Naive thymus-derived CD4-positive, alpha-beta T cell (primary cell): Measurements from ENCODE around the gene CAND2. TPM values are rescaled to one million over a fixed set of nuclear protein-coding genes. Genes with fewer than 3 reads are reported as not detected.

Source experiments
- ATAC-seq: fragments of 150-1000 bp; cut with Tn5 transposase; 2 replicates; pipeline ENCODE4 v1.10.0; 2021; ENCODE audit warnings: mild to moderate bottlenecking, moderate library complexity
- CTCF ChIA-PET: fragments of 350-600 bp; sonication (Branson Sonifier 250); formaldehyde crosslinking; loops from one replicate; lab custom pipeline; 2021; ENCODE audit warnings: antibody characterized with exemption; lab: Charles Lee
- POLR2A ChIA-PET: fragments of 350-600 bp; sonication (Branson Sonifier 250); formaldehyde crosslinking; loops from one replicate; lab custom pipeline; 2021; ENCODE audit warnings: antibody characterized with exemption, inconsistent platforms; lab: Charles Lee
- DNase-seq, 9 donors: peaks; one replicate each; pipeline versions ENCODE4 v3.0.0 to v3.0.0-alpha.2; 2020 to 2022; ENCODE audit warnings: mixed read lengths in 1 of 9
- H3K27ac ChIP-seq: one replicate; pipeline ENCODE4 v1.7.0; 2013; ENCODE audit warnings: mild to moderate bottlenecking, low read depth, low read length, moderate library complexity
- H3K27me3 ChIP-seq, 2 donors: one replicate each; pipeline ENCODE4 v1.7.0; 2013; ENCODE audit warnings: low read length in 2 of 2, mild to moderate bottlenecking in 2 of 2, moderate library complexity in 2 of 2; ENCODE audit not compliant: control insufficient read depth in 2 of 2, insufficient read depth in 2 of 2
- H3K36me3 ChIP-seq, 3 experiments: 1 replicate in 2 of 3; 2 replicates in 1 of 3; pipeline ENCODE4 v1.7.0; 2013; ENCODE audit warnings: low read length in 3 of 3, mild to moderate bottlenecking in 3 of 3, moderate library complexity in 1 of 3; ENCODE audit not compliant: insufficient read depth in 3 of 3, control insufficient read depth in 2 of 3
- H3K4me1 ChIP-seq, 2 donors: one replicate each; pipeline ENCODE4 v1.7.0; 2013; ENCODE audit warnings: low read length in 2 of 2, mild to moderate bottlenecking in 2 of 2, moderate library complexity in 1 of 2; ENCODE audit not compliant: control insufficient read depth in 2 of 2, insufficient read depth in 2 of 2
- H3K4me3 ChIP-seq: 2 replicates; pipeline ENCODE4 v1.7.0; 2013; ENCODE audit warnings: mild to moderate bottlenecking, low read length
- H3K9me3 ChIP-seq, 3 experiments: 1 replicate in 2 of 3; 2 replicates in 1 of 3; pipeline ENCODE4 v1.7.0; 2013; ENCODE audit warnings: low read length in 3 of 3; ENCODE audit not compliant: control insufficient read depth in 2 of 3
- H3K27ac Mint-ChIP-seq, 9 donors: one replicate each; pipeline ENCODE4 v1.8.0; 2020 to 2022; ENCODE audit warnings: mixed read lengths in 9 of 9, mild to moderate bottlenecking in 8 of 9, moderate library complexity in 5 of 9, inconsistent platforms in 2 of 9
- H3K27me3 Mint-ChIP-seq, 5 donors: one replicate each; pipeline ENCODE4 v1.8.0; 2021 to 2022; ENCODE audit warnings: mixed read lengths in 5 of 5, mild to moderate bottlenecking in 1 of 5
- H3K36me3 Mint-ChIP-seq, 5 donors: one replicate each; pipeline ENCODE4 v1.8.0; 2020 to 2022; ENCODE audit warnings: mixed read lengths in 5 of 5, mild to moderate bottlenecking in 3 of 5, inconsistent platforms in 1 of 5
- H3K4me1 Mint-ChIP-seq, 7 donors: one replicate each; pipeline ENCODE4 v1.8.0; 2020 to 2022; ENCODE audit warnings: mixed read lengths in 7 of 7, mild to moderate bottlenecking in 3 of 7, inconsistent platforms in 1 of 7
- H3K4me3 Mint-ChIP-seq, 10 donors: one replicate each; pipeline ENCODE4 v1.8.0; 2020 to 2022; ENCODE audit warnings: mild to moderate bottlenecking in 10 of 10, mixed read lengths in 10 of 10, moderate library complexity in 6 of 10, inconsistent platforms in 2 of 10
- H3K9me3 Mint-ChIP-seq, 11 donors: one replicate each; pipeline ENCODE4 v1.8.0; 2020 to 2022; ENCODE audit warnings: mixed read lengths in 11 of 11, mild to moderate bottlenecking in 4 of 11, inconsistent platforms in 1 of 11, moderate library complexity in 1 of 11
- intact Hi-C, 2 donors: fragments of 100-400 bp; cut with micrococcal nuclease; formaldehyde crosslinking; loops; one replicate each; pipeline ENCODE4 v1.15.1; 2023
- polyA plus RNA-seq, 2 donors: library from polyadenylated mRNA; unstranded; fragments of 300-500 nt; fragmentation: Illumina TruSeq; gene quantifications; one replicate each; pipeline ENCODE4 v1.2.3, GENCODE V29; 2021
- total RNA-seq, 6 experiments: library from RNA in 5 of 6; stranded (reverse) in 5 of 6; gene quantifications; 1 replicate in 5 of 6; 2 replicates in 1 of 6; pipeline ENCODE4 v1.2.3 and lab custom pipeline; 2021 to 2026

Gene CAND2
- total and polyA plus RNA-seq, 7 experiments from 2014 or later: 0.15 to 8.2 (median 4.3) TPM

GRCh38 chr3:12768579-12769527 is 27.6 kb upstream of the CAND2 start:
- Histone ChIP-seq H3K27me3 (no peaks in the 10 kb centered on the region), H3K9me3 (no peaks in the 10 kb centered on the region), H3K4me3 (no peak overlapping the region), H3K36me3 (no peaks in the 10 kb centered on the region), H3K27ac (no peak overlapping the region), H3K4me1 (no peaks in the 10 kb centered on the region)
- POLR2A ChIA-PET: no interaction called here
- intact Hi-C loops: no loop called here
- ATAC-seq (no peak), DNase-seq (no peak)
- Mint-ChIP-seq H3K9me3 (peaks cover 0 to 3% (median 0%) of the 10 kb centered on the region in 11 donors), H3K36me3 (no peaks in the 10 kb centered on the region), H3K4me1 (peaks cover 0 to 13% (median 9%) of the 10 kb centered on the region in 7 donors), H3K4me3 (no peak overlapping the region), H3K27me3 (no peaks in the 10 kb centered on the region), H3K27ac (no peak overlapping the region)
- CTCF ChIA-PET: interaction anchor here (1.2 kb wide), 1 partner anchor 1117 kb away, joined by 6 read pairs; no protein-coding TSS in a partner anchor

GRCh38 chr3:12769761-12770160 is 26.7 kb upstream of the CAND2 start:
- POLR2A ChIA-PET: no interaction called here
- no peak overlapping the region for H3K27ac ChIP-seq
- CTCF ChIA-PET: no interaction called here
- Mint-ChIP-seq H3K27ac (no peak overlapping the region), H3K36me3 (no peaks in the 10 kb centered on the region), H3K9me3 (peaks cover 0 to 3% (median 0%) of the 10 kb centered on the region in 11 donors), H3K4me3 (no peak overlapping the region), H3K4me1 (peaks cover 0 to 13% (median 9%) of the 10 kb centered on the region in 7 donors), H3K27me3 (peaks cover 0 to 2% (median 0%) of the 10 kb centered on the region in 5 donors)
- H3K36me3 ChIP-seq: no peaks in the 10 kb centered on the region
- no peak overlapping the region for H3K4me3 ChIP-seq
- no peaks in the 10 kb centered on the region for H3K9me3 ChIP-seq
- no peaks in the 10 kb centered on the region for H3K4me1 ChIP-seq
- no peak for DNase-seq
- no peak for ATAC-seq
- intact Hi-C loops: no loop called here
- no peaks in the 10 kb centered on the region for H3K27me3 ChIP-seq

DNA sequence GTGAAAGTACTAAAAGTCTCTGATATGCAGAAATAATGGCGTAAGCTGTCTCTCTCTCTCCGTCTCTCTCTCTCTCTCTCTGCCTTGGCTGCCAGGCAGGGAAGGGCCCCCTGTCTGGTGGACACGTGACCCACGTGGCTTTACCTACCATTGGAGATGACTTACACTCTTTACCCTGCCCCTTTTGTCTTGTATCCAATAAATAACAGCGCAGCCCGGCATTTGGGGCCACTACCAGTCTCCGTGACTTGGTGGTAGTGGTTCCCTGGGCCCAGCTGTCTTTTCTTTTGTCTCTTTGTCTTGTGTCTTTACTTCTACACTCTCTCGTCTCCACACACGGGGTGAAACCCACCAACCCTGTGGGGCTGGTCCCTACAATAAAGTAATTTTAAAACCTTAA is 25.2 kb upstream of the CAND2 start:
- no peak overlapping the region for H3K4me3 Mint-ChIP-seq
- Histone ChIP-seq H3K36me3 (no peaks in the 10 kb centered on the region), H3K4me3 (no peak overlapping the region), H3K27me3 (no peaks in the 10 kb centered on the region), H3K9me3 (no peaks in the 10 kb centered on the region), H3K4me1 (no peaks in the 10 kb centered on the region), H3K27ac (no peak overlapping the region)
- DNase-seq (no peak), ATAC-seq (no peak)
- H3K36me3 Mint-ChIP-seq: no peaks in the 10 kb centered on the region
- peaks cover 0 to 13% (median 9%) of the 10 kb centered on the region in 7 donors for H3K4me1 Mint-ChIP-seq
- intact Hi-C loops: no loop called here
- ChIA-PET POLR2A (no interaction called here), CTCF (no interaction called here)
- peaks cover 0 to 4% (median 0%) of the 10 kb centered on the region in 5 donors for H3K27me3 Mint-ChIP-seq
- H3K27ac Mint-ChIP-seq: no peak overlapping the region
- H3K9me3 Mint-ChIP-seq: peaks cover 0 to 3% (median 0%) of the 10 kb centered on the region in 11 donors

DNA sequence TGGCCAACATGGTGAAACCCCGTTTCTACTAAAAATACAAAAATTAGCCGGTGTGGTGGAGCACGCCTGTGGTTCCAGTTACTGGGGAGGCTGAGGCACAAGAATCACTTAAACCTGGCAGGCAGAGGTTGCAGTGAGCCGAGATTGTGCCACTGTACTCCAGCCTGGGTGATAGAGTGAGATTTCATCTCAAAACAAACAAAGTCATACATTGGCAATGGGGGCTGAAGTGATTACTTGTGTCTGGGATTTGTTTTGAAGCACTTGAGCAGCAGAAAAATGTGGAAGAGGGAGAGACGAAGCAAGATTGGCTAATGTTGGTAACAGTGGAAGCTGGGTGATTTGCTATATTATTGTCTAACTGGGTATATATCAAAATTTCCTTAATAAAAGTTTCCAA is 24.0 kb upstream of the CAND2 start:
- H3K4me3 Mint-ChIP-seq: peak overlapping the region in 1 of 10 donors; percentile 29
- POLR2A ChIA-PET: no interaction called here

GRCh38 chr3:12773030-12773709 is 23.3 kb upstream of the CAND2 start:
- Mint-ChIP-seq H3K36me3 (no peaks in the 10 kb centered on the region), H3K4me1 (peaks cover 0 to 13% (median 9%) of the 10 kb centered on the region in 7 donors), H3K4me3 (no peak overlapping the region), H3K27me3 (peaks cover 0 to 9% (median 0%) of the 10 kb centered on the region in 5 donors), H3K27ac (peak overlapping the region in 1 of 9 donors; percentile 48), H3K9me3 (peaks cover 0 to 3% (median 0%) of the 10 kb centered on the region in 11 donors)
- Histone ChIP-seq H3K4me3 (no peak overlapping the region), H3K27me3 (no peaks in the 10 kb centered on the region), H3K36me3 (no peaks in the 10 kb centered on the region), H3K9me3 (no peaks in the 10 kb centered on the region), H3K4me1 (no peaks in the 10 kb centered on the region), H3K27ac (no peak overlapping the region)
- ATAC-seq: no peak
- intact Hi-C loops: no loop called here
- no peak for DNase-seq
- ChIA-PET CTCF (no interaction called here), POLR2A (no interaction called here)

More for the DNA sequence above, 24.0 kb upstream of the CAND2 start:
- intact Hi-C loops: no loop called here
- Mint-ChIP-seq H3K4me1 (peaks cover 0 to 13% (median 9%) of the 10 kb centered on the region in 7 donors), H3K9me3 (peaks cover 0 to 3% (median 0%) of the 10 kb centered on the region in 11 donors), H3K27ac (no peak overlapping the region), H3K27me3 (peaks cover 0 to 9% (median 0%) of the 10 kb centered on the region in 5 donors), H3K36me3 (no peaks in the 10 kb centered on the region)
- H3K36me3 ChIP-seq: no peaks in the 10 kb centered on the region
- H3K27ac ChIP-seq: no peak overlapping the region
- DNase-seq: no peak
- CTCF ChIA-PET: no interaction called here
- no peaks in the 10 kb centered on the region for H3K9me3 ChIP-seq
- ATAC-seq: no peak
- H3K4me1 ChIP-seq: no peaks in the 10 kb centered on the region
- no peaks in the 10 kb centered on the region for H3K27me3 ChIP-seq
- H3K4me3 ChIP-seq: no peak overlapping the region

DNA sequence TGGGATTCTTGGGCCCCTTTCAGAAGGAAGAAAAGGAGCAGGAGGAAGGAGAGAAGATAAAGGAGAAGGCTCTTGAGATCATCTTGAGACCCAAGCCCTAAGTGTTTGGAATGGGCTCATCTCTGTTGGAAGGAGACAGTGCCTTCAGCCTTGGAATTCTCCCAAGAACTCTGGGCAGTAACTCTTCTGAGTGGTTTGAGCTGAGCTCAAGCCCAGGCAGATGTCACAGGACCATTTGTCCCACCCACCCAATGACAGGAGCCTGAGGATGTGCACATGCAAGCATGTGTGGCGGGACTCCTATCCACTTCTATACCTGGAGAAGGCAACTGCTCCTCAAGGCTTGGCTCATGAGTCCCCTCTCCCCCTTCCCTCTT is 22.8 kb upstream of the CAND2 start:
- Mint-ChIP-seq H3K4me1 (peaks cover 0 to 13% (median 9%) of the 10 kb centered on the region in 7 donors), H3K27me3 (peaks cover 0 to 9% (median 0%) of the 10 kb centered on the region in 5 donors), H3K27ac (peak overlapping the region in 1 of 9 donors; percentile 48), H3K36me3 (no peaks in the 10 kb centered on the region), H3K9me3 (peaks cover 0 to 3% (median 0%) of the 10 kb centered on the region in 11 donors), H3K4me3 (no peak overlapping the region)
- intact Hi-C loops: no loop called here
- ATAC-seq: no peak
- no peaks in the 10 kb centered on the region for H3K4me1 ChIP-seq
- no peaks in the 10 kb centered on the region for H3K36me3 ChIP-seq
- no peak for DNase-seq
- POLR2A ChIA-PET: no interaction called here
- H3K27me3 ChIP-seq: no peaks in the 10 kb centered on the region
- H3K9me3 ChIP-seq: no peaks in the 10 kb centered on the region
- CTCF ChIA-PET: interaction anchor here (0.6 kb wide), 1 partner anchor 39 kb away, joined by 3 read pairs; no protein-coding TSS in a partner anchor
- H3K27ac ChIP-seq: no peak overlapping the region
- no peak overlapping the region for H3K4me3 ChIP-seq
